ENCODE measurements around the gene LPP.

The LPP gene

DNA sequence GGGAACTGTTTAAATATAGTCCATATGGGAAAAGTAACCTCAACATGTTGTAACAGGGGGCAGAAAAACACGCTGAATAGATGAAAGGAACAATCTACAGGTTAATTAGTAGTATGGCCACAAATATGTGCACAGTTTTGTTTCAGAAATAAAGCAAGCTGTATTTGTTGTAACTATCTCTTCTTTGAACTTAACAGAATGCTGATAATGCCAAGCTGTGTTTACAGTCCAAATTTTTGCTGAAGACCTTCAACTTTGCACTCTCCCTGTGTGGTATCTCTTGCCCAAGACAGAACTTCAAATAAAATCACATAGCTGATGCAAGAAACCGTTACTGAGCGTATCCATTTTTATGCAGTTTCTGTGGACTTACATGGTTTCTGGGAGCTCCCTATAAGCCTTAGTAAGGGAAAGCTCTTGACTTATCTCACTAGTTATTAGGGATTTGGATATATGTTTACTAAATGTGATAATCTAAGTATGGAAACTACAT, 592.4 kb downstream of the LPP start:
- Histone ChIP-seq H3K27me3 (ENCODE audit: insufficient read depth, poor library complexity, severe bottlenecking) (no peaks in the 10 kb centered on the region), H3K27ac (replicated peaks) (no peak overlapping the region), H3K4me3 (replicated peaks; ENCODE audit: insufficient read depth, low read length) (no peak overlapping the region)
- DNase-seq (ENCODE audit: low read depth in 1 of 2, low spot score in 1 of 2): no peak
- TF ChIP-seq POLR2AphosphoS5 (IDR thresholded peaks at IDR 0.05; ENCODE audit: low read depth): no peak
- no peak for TF ChIP-seq GABPA (IDR thresholded peaks at IDR 0.05; ENCODE audit: low read depth)
- no peak for TF ChIP-seq SPI1 (IDR thresholded peaks at IDR 0.05; ENCODE audit: borderline replicate concordance, low read depth)
- TF ChIP-seq CTCF (IDR thresholded peaks at IDR 0.05; ENCODE audit: insufficient read depth, low read length): no peak
- TF ChIP-seq, protein P1, sequence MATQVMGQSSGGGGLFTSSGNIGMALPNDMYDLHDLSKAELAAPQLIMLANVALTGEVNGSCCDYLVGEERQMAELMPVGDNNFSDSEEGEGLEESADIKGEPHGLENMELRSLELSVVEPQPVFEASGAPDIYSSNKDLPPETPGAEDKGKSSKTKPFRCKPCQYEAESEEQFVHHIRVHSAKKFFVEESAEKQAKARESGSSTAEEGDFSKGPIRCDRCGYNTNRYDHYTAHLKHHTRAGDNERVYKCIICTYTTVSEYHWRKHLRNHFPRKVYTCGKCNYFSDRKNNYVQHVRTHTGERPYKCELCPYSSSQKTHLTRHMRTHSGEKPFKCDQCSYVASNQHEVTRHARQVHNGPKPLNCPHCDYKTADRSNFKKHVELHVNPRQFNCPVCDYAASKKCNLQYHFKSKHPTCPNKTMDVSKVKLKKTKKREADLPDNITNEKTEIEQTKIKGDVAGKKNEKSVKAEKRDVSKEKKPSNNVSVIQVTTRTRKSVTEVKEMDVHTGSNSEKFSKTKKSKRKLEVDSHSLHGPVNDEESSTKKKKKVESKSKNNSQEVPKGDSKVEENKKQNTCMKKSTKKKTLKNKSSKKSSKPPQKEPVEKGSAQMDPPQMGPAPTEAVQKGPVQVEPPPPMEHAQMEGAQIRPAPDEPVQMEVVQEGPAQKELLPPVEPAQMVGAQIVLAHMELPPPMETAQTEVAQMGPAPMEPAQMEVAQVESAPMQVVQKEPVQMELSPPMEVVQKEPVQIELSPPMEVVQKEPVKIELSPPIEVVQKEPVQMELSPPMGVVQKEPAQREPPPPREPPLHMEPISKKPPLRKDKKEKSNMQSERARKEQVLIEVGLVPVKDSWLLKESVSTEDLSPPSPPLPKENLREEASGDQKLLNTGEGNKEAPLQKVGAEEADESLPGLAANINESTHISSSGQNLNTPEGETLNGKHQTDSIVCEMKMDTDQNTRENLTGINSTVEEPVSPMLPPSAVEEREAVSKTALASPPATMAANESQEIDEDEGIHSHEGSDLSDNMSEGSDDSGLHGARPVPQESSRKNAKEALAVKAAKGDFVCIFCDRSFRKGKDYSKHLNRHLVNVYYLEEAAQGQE (IDR thresholded peaks at IDR 0.05; ENCODE audit: insufficient replicate concordance, low read depth): no peak

DNA sequence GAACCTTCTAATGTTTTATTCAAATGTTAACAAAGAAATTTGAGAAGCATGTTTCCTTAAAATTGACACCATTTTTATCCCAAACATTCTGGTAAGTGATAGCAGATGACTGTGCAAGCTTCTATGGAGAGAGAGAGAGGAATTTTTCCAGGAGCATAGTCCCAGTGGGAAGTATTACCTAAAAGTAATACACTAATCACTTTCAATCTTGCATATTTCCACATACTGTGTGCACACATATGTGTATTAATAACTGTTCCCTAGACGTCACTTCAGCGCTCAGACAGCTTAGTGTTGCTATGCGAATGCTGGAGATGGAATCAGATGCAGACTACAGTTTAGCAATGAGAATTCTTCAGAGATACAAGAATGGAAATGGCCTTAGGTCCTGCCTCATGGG, 593.5 kb downstream of the LPP start:
- no peak for DNase-seq (ENCODE audit: low read depth in 1 of 2, low spot score in 1 of 2)

DNA sequence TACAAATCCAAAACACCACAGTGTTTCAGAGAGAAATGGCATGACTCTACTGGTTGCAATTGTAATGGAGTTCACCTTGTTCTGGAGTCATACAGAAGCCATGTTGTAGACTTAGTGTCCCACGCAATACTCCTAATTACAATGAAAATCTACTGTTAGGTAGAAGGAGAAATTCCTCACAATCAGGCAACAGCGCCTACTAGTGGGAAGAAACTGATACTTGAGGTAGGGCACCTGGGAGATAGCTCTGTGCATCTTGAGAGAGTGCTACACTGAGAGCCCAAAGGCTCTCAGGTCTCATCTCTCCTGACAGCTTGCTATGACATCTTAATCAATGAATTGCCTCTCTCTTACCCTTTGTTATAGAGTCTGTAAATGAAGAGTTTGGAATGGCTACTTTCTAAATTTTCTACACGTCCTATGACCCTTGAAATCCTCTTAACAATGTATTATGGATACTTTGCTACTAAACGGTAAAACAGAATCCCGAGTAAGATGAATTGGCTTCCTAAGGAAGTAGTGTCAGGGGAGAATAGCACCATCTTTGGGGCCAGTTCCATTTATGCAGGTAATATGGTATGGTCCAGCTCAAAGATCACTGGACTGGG, 595.2 kb downstream of the LPP start:
- DNase-seq (ENCODE audit: low read depth in 1 of 2, low spot score in 1 of 2): peak; percentile 18 to 63
- Histone ChIP-seq H3K27me3 (ENCODE audit: insufficient read depth, poor library complexity, severe bottlenecking) (no peaks in the 10 kb centered on the region), H3K27ac (replicated peaks) (no peak overlapping the region), H3K4me3 (replicated peaks; ENCODE audit: insufficient read depth, low read length) (no peak overlapping the region)
- no peak for TF ChIP-seq GABPA (IDR thresholded peaks at IDR 0.05; ENCODE audit: low read depth)
- peak; percentile 95 for TF ChIP-seq CTCF (IDR thresholded peaks at IDR 0.05; ENCODE audit: insufficient read depth, low read length)

More for the DNA sequence above, 593.5 kb downstream of the LPP start:
- no peak overlapping the region for H3K27ac ChIP-seq (replicated peaks)
- no peaks in the 10 kb centered on the region for H3K27me3 ChIP-seq (ENCODE audit: insufficient read depth, poor library complexity, severe bottlenecking)
- H3K4me3 ChIP-seq (replicated peaks; ENCODE audit: insufficient read depth, low read length): no peak overlapping the region
- TF ChIP-seq POLR2AphosphoS5 (IDR thresholded peaks at IDR 0.05; ENCODE audit: low read depth): no peak

DNA sequence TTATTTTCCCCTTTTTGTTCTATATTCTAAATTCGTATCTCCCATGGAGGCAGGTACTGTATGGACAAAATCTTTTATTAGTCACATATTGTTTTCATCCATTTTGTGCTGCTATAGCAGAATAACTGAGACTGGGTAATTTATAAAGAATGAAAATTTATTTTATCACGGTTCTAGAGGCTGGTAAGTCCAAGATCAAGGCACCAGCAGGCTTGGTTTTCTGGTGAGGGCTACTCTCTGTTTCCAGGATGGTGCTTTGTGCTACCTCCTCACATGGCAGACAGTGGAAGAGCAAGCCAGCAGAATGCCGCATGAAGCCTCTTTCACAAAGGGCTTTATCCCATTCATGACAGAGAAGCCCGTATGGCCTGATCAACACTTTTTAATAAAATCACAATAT, 595.9 kb downstream of the LPP start:
- Histone ChIP-seq H3K27ac (replicated peaks) (no peak overlapping the region), H3K4me3 (replicated peaks; ENCODE audit: insufficient read depth, low read length) (no peak overlapping the region), H3K27me3 (ENCODE audit: insufficient read depth, poor library complexity, severe bottlenecking) (no peaks in the 10 kb centered on the region)
- no peak for TF ChIP-seq GABPA (IDR thresholded peaks at IDR 0.05; ENCODE audit: low read depth)
- TF ChIP-seq CTCF (IDR thresholded peaks at IDR 0.05; ENCODE audit: insufficient read depth, low read length): no peak
- TF ChIP-seq SPI1 (IDR thresholded peaks at IDR 0.05; ENCODE audit: borderline replicate concordance, low read depth): no peak
- TF ChIP-seq, protein P1 (IDR thresholded peaks at IDR 0.05; ENCODE audit: insufficient replicate concordance, low read depth): no peak
- no peak for TF ChIP-seq POLR2AphosphoS5 (IDR thresholded peaks at IDR 0.05; ENCODE audit: low read depth)
- DNase-seq (ENCODE audit: low read depth in 1 of 2, low spot score in 1 of 2): no peak
